ENCODE measurements around the gene UBE2M. TPM values are rescaled to one million over a fixed set of nuclear protein-coding genes. Genes with fewer than 3 reads are reported as not detected.
"Not testable (repeated sequence)": the region's sequence is repeated elsewhere in the genome, so short reads cannot be mapped to it uniquely, and the experiment has no call there.

Gene UBE2M
- total and polyA plus RNA-seq, 4 donors: 49.6 to 138 (median 107) TPM

DNA sequence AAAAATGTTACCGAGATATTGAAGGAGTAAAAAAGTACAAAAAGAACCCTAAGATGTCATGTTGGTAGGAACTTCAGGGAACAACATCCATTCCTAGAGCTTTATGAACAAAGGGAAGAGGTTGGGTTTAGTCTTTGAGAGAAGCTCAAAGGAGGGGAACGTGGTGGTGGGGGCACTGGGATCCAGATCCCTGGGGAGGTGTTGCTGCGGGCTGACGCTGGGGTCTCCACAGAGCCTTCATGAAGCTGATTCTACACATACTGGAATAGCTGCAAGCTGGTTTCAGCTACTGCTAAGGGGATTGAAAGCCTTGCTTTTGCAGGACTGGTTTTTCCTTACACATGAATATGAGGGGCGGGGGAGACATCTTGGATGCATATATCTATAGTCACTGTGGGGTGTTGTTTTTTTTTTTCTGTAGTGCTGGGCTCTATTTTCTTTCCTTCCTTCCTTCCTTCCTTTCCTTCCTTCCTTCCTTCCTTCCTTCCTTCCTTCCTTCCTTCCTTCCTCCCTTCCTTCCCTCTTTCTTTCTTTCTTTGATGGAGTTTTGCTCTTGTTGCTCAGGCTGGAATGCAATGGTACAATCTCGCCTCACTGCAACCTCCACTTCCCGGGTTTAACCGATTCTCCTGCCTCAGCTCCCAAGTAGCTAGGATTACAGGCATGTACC lies 21.2 kb upstream of the UBE2M start:
- Histone ChIP-seq H3K36me3 (ENCODE audit: control insufficient read depth, insufficient read depth, low read length) (peaks cover 40% of the 10 kb centered on the region), H3K9me3 (ENCODE audit: control insufficient read depth, insufficient read depth, low read length) (no peaks in the 10 kb centered on the region), H3K27ac (ENCODE audit: low read depth, low read length) (no peak overlapping the region), H3K4me1 (ENCODE audit: control insufficient read depth, insufficient read depth, low read length) (peaks cover 35% of the 10 kb centered on the region), H3K27me3 (ENCODE audit: control insufficient read depth, insufficient read depth, low read length) (no peaks in the 10 kb centered on the region), H3K4me3 (ENCODE audit: low read depth, low read length) (no peak overlapping the region)
- DNase-seq (ENCODE audit: low read depth in 4 of 6, low spot score in 6 of 6): no peak
- WGBS (ENCODE audit: insufficient coverage): 96% methylated on average over 6 of the region's 8 CpGs

DNA sequence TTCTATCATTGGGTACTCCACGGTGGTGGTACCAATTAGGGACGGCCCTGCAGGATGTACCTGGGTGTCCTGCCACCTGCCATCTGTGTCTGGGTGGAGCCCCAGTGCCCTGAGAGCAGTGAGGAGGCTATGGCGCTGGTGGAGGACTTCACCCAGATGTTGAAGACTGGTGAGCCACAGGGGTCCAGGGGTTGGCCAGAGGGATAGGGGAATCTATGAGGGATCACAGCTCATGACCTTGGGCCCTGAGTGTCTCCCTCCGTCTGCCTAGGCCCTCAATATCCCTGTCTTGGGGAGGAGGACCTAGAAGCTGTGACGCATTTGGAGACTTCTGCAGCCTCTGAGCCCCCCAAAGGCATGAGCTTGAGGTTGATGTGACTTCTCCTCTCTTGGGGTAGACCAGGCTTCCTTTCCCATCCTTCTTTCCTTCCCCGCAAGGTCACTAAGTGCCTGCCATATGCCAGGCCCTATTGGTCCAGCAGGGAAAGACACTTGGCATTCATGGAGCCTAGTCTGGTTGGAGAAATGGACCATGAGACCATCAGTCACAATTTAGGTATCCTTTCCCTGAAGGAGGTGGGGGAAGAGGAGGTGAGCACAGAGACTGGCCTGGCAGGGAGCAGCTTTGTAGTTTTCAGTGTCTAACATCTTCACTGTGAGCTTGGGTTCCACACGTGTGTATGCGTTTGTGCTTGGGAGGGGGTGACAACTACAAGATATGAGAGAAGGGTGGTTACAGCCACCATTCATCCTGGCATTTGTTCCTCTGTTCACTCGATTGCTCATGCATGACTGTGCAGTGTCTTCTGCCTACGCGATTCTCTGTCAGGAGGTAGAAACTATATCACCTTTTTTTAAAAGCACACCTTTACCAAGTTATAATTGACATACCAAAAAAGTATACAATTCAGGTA lies 19.9 kb upstream of the UBE2M start:
- 93% methylated on average over 2 of the region's 11 CpGs for WGBS (ENCODE audit: insufficient coverage)
- DNase-seq (ENCODE audit: low read depth in 4 of 6, low spot score in 6 of 6): no peak
- Histone ChIP-seq H3K27ac (ENCODE audit: low read depth, low read length) (no peak overlapping the region), H3K36me3 (ENCODE audit: control insufficient read depth, insufficient read depth, low read length) (peaks cover 32% of the 10 kb centered on the region), H3K4me1 (ENCODE audit: control insufficient read depth, insufficient read depth, low read length) (peaks cover 44% of the 10 kb centered on the region), H3K9me3 (ENCODE audit: control insufficient read depth, insufficient read depth, low read length) (no peaks in the 10 kb centered on the region), H3K27me3 (ENCODE audit: control insufficient read depth, insufficient read depth, low read length) (no peaks in the 10 kb centered on the region), H3K4me3 (ENCODE audit: low read depth, low read length) (no peak overlapping the region)

DNA sequence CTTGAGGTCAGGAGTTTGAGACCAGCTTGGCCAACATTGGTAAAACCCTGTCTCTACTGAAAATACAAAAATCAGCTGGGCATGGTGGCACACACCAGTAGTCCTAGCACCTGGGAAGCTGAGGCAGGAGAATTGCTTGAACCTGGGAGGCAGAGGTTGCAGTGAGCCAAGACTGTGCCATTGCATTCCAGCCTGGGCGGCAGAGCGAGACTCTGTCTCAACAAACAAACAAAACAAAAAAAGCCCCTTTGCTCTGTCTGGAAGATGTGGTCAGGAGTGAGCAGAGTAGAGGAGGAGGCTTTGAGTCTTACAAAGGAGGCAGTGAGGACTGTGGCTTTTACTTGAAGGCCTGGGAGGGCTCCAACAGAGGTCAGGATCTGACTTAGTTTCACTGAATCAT lies 19.2 kb upstream of the UBE2M start:
- DNase-seq (ENCODE audit: low read depth in 4 of 6, low spot score in 6 of 6); H3K27ac ChIP-seq (ENCODE audit: low read depth, low read length); H3K9me3 ChIP-seq (ENCODE audit: control insufficient read depth, insufficient read depth, low read length); H3K4me3 ChIP-seq (ENCODE audit: low read depth, low read length); H3K27me3 ChIP-seq (ENCODE audit: control insufficient read depth, insufficient read depth, low read length): not testable (repeated sequence)
- peaks cover 25% of the 10 kb centered on the region for H3K36me3 ChIP-seq (ENCODE audit: control insufficient read depth, insufficient read depth, low read length)
- WGBS (ENCODE audit: insufficient coverage): no CpG with 5 or more reads among the region's 2 CpGs
- peaks cover 48% of the 10 kb centered on the region for H3K4me1 ChIP-seq (ENCODE audit: control insufficient read depth, insufficient read depth, low read length)

DNA sequence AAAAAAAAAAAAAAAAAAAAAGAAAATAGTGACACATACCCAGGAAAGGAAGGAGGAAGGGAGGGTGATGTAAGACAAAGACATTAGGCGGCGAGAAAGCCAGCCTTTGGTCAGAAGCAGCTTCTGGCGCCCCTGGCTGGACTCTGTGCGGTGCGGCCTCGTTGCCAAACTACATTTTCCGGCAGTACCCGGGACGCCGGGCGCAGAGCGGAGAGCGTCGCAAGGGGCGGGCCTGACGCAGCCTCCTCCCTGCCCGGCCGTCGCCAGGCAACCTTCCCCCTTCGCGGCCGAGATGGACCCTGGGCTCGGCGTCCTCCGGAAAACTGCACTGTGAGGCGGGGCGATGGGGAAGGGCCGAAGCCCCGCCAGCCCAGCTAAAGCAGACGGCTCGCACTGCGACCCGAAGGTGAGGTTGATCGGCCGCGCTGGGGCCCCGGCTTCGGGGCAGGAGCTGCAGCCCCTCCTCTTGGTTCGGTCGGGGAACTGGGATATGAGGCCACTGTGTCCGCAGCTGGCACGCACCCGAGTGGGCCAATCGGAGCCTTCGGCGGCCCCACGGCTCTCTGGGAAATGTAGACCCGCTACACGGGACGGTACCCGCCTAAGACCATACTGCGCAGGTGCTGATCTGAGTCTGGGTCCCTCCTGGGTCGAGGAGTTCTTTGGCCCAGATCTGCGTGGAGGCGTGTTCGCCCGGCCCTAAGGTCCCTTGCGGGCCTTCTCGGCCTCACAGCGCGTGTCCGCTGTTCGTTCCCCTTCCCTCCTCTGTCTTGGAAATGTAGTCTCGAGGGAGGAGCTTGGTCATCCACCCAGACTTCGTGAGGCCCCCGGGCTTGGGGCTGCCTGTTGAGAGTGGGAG lies 17.0 kb upstream of the UBE2M start:
- peak overlapping the region; percentile 73 for H3K4me3 ChIP-seq (ENCODE audit: low read depth, low read length)
- H3K4me1 ChIP-seq (ENCODE audit: control insufficient read depth, insufficient read depth, low read length): peaks cover 53% of the 10 kb centered on the region
- peak; percentile 85 to 97 (median 92) for DNase-seq (ENCODE audit: low read depth in 4 of 6, low spot score in 6 of 6)
- WGBS (ENCODE audit: insufficient coverage): under 1% methylated on average over 65 of the region's 66 CpGs
- H3K27me3 ChIP-seq (ENCODE audit: control insufficient read depth, insufficient read depth, low read length): no peaks in the 10 kb centered on the region
- H3K9me3 ChIP-seq (ENCODE audit: control insufficient read depth, insufficient read depth, low read length): no peaks in the 10 kb centered on the region
- H3K27ac ChIP-seq (ENCODE audit: low read depth, low read length): peak overlapping the region; percentile 99
- peaks cover 25% of the 10 kb centered on the region for H3K36me3 ChIP-seq (ENCODE audit: control insufficient read depth, insufficient read depth, low read length)

DNA sequence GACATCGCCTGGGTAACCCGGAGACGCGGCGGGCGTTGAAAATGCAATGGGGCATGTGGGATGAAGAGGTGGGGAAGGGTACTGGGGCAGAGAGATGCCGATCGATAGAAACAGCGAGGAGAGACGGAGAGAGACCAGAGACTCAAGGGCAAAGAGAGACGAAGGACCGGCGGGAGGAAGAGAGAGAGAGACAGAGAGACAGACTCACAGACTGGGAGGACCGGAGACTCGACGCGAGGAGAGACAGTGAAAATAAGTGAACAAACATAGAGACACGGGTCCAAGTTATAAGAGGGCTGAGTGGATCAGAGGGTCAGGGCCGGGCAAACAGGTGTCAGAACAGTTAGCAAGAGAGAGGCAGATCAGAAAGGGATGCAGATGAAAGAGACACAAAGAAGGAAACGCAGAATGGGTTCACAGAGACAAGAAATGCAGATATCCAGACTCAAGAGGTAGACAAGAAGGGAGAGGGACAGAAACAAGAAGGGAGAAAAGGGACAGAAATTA lies 15.3 kb upstream of the UBE2M start:
- Histone ChIP-seq H3K4me3 (ENCODE audit: low read depth, low read length) (peak overlapping the region; percentile 87), H3K36me3 (ENCODE audit: control insufficient read depth, insufficient read depth, low read length) (peaks cover 42% of the 10 kb centered on the region), H3K27me3 (ENCODE audit: control insufficient read depth, insufficient read depth, low read length) (no peaks in the 10 kb centered on the region), H3K4me1 (ENCODE audit: control insufficient read depth, insufficient read depth, low read length) (peaks cover 53% of the 10 kb centered on the region), H3K27ac (ENCODE audit: low read depth, low read length) (peak overlapping the region; percentile 99), H3K9me3 (ENCODE audit: control insufficient read depth, insufficient read depth, low read length) (no peaks in the 10 kb centered on the region)
- DNase-seq (ENCODE audit: low read depth in 4 of 6, low spot score in 6 of 6): no peak
- WGBS (ENCODE audit: insufficient coverage): under 1% methylated on average over 20 of the region's 20 CpGs

DNA sequence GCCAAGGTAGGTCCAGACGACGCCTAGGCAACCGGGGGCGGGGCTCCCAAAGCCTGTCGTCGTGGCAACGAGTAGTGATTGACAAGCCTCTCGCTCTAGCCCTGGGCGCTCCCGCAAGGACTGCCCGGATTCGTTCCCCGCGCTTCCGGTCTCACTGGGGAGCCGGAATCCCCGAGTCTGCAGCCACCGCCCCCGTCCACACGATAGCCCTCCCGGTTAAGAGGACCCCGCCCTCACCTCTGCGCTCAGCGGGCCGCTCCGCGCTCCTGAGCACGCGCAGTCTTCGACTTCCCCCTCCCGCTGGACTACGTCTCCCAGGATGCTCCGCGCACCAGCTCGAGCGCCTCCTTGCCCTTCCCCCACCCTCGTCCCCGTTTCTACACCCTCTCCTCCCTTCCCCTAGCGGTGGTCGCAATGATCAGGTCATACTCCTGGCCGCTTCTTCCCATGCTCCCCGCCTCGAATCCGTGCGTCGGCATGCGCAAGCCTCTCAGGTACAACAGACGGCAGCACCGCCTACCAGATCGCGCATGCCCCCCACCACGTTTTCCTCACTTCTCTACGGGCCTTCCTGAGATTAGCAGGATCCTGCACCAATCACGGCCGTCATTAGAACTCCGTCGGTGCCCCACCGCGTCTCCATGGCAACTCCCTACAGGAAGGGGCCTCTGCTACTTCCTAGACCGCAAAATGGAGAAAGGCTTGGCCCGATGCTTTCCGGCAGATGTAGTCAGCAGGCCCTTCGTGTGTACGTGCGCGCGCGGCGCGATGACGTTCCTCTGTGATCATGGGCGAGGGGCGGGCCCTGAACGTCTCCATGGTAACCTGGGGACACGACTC lies 14.6 kb upstream of the UBE2M start, which contains the start of gene MZF1:
Gene MZF1, minus strand, starts transcription at position 518 of the 840 bp plus-strand sequence. CDS start 1,946 bp downstream, outside the sequence.
- H3K36me3 ChIP-seq (ENCODE audit: control insufficient read depth, insufficient read depth, low read length): peaks cover 40% of the 10 kb centered on the region
- WGBS (ENCODE audit: insufficient coverage): under 1% methylated on average over 74 of the region's 75 CpGs
- peak within 1 kb of the TSS; percentile 99 for H3K27ac ChIP-seq (ENCODE audit: low read depth, low read length)
- peaks cover 51% of the 10 kb centered on the region for H3K4me1 ChIP-seq (ENCODE audit: control insufficient read depth, insufficient read depth, low read length)
- H3K27me3 ChIP-seq (ENCODE audit: control insufficient read depth, insufficient read depth, low read length): no peaks in the 10 kb centered on the region
- no peaks in the 10 kb centered on the region for H3K9me3 ChIP-seq (ENCODE audit: control insufficient read depth, insufficient read depth, low read length)
- DNase-seq (ENCODE audit: low read depth in 4 of 6, low spot score in 6 of 6): peak; percentile 99 to 100 (median 100)
- peak within 1 kb of the TSS; percentile 87 for H3K4me3 ChIP-seq (ENCODE audit: low read depth, low read length)

DNA sequence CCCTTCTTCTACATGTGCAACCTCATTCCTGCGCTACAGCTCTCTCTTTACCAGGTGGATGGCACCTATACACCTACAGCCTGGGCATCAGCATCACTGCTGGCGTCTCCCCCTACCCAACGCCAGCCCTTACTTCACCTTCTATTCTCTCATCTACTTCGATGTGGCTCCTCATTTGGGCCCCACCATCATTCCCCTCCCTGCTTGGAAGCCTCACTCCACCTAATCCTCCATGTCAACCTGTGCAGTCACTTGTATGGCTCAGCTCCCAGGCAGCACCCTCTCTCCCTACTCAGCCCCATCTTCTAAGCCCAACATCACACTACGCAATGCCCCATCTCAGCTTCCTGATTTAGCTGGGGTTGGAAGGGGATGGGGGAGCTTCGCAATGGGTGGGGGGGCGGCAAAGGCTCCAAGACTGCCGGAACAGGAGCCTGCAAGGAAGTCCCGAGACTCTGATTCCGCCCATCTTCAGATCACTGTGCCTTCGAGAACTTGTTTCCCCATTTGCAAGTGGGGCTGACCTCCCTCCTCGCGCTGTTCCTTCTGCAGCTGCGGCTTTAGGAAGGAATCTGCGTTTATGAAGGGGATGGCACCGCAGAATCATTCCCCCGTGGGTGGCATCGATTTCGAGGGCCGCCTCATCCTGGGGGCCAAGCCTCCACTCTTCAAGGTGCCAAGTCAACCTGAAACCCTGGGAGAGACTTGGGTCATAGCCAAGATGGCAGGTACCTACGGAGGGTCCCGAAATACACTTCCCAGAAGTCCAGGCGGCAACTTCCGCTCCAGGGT lies 13.8 kb upstream of the UBE2M start:
- no peaks in the 10 kb centered on the region for H3K9me3 ChIP-seq (ENCODE audit: control insufficient read depth, insufficient read depth, low read length)
- peak overlapping the region; percentile 99 for H3K27ac ChIP-seq (ENCODE audit: low read depth, low read length)
- 35% methylated on average over 22 of the region's 24 CpGs for WGBS (ENCODE audit: insufficient coverage)
- H3K36me3 ChIP-seq (ENCODE audit: control insufficient read depth, insufficient read depth, low read length): peaks cover 37% of the 10 kb centered on the region
- no peaks in the 10 kb centered on the region for H3K27me3 ChIP-seq (ENCODE audit: control insufficient read depth, insufficient read depth, low read length)
- peak overlapping the region; percentile 87 for H3K4me3 ChIP-seq (ENCODE audit: low read depth, low read length)
- H3K4me1 ChIP-seq (ENCODE audit: control insufficient read depth, insufficient read depth, low read length): peaks cover 43% of the 10 kb centered on the region
- DNase-seq (ENCODE audit: low read depth in 4 of 6, low spot score in 6 of 6): no peak

DNA sequence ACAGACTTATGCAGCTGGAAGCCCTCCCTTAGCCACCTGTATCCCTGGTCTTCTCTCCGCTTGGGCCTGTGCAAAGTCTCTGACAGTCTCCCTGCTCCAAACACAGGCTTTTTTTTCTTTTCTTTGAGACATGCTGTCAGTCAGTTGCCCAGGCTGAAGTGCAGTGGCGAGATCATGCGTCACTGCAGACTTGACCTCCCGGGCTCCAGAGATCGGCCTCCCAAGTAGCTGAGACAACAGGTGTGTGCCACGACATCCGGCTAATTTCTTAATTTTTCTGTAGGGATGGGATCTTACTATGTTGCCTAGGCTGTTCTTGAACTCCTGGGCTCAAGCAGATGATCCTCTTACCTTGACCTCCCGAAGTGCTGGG lies 13.2 kb upstream of the UBE2M start:
- H3K27ac ChIP-seq (ENCODE audit: low read depth, low read length): no peak overlapping the region
- no peak overlapping the region for H3K4me3 ChIP-seq (ENCODE audit: low read depth, low read length)
- H3K27me3 ChIP-seq (ENCODE audit: control insufficient read depth, insufficient read depth, low read length): no peaks in the 10 kb centered on the region
- H3K36me3 ChIP-seq (ENCODE audit: control insufficient read depth, insufficient read depth, low read length): peaks cover 42% of the 10 kb centered on the region
- H3K9me3 ChIP-seq (ENCODE audit: control insufficient read depth, insufficient read depth, low read length): no peaks in the 10 kb centered on the region
- 91% methylated on average over 7 of the region's 8 CpGs for WGBS (ENCODE audit: insufficient coverage)
- peaks cover 37% of the 10 kb centered on the region for H3K4me1 ChIP-seq (ENCODE audit: control insufficient read depth, insufficient read depth, low read length)
- no peak for DNase-seq (ENCODE audit: low read depth in 4 of 6, low spot score in 6 of 6)

Measured in spinal cord (tissue), 10 donors.